ACHN (cell line): ENCODE results near the gene NIPAL1.
A peak's percentile ranks its signal among the peaks of the same experiment; 100 is the strongest.
"Not testable (repeated sequence)": the region's sequence is repeated elsewhere in the genome, so short reads cannot be mapped to it uniquely, and the experiment has no call there.

Experiments
- DNase-seq: peaks from one replicate; pipeline ENCODE4 v3.0.0-alpha.2; 2015
- in situ Hi-C: cut with HindIII; loops from 2 replicates; pipeline ENCODE4 v1.10.0; 2017; ENCODE audit warnings: low sequenced_read_pairs, low pct_ligation_motif_present, low pct_unique_long_range_greater_than_20kb

NIPAL1 gene

GRCh38 chr4:48016141-48017107, at the start of gene NIPAL1, which contains the start of gene CNGA1:
Gene NIPAL1 (plus strand): TSS chr4:48016772. CDS start chr4:48016840, 68 bp downstream.
Gene CNGA1 (minus strand): TSS chr4:48016681. CDS start chr4:47952689, 63,992 bp downstream.
- DNase-seq = peak; percentile 84
- in situ Hi-C loops = no loop called here

- in situ Hi-C loops = no loop called here
- no peak for DNase-seq
These were observed 47.7 kb upstream of the NIPAL1 start for GRCh38 chr4:47968847-47969246.

DNA sequence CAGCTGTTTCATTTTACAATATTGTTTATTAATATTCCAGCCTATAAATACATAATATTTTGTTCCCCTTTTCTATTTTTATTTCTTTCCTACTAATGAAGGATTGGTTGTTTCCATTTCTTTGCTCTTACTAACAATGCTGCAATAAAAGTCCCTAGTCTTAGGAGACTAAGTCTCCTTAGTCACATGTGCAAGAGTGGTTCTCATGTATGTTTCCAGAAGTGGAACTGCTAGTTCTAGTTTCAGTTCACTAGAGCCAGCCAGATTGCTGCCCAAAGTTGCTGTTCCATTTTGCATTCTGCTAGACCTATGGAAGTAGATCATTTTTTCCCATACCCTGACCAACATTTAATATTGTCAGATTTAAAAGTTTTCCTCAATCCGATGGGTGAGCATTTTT, 44.4 kb upstream of the NIPAL1 start:
- in situ Hi-C loops = no loop called here
- DNase-seq = no peak

GRCh38 chr4:47972721-47973120, 43.9 kb upstream of the NIPAL1 start:
- no peak for DNase-seq
- in situ Hi-C loops = no loop called here

DNA sequence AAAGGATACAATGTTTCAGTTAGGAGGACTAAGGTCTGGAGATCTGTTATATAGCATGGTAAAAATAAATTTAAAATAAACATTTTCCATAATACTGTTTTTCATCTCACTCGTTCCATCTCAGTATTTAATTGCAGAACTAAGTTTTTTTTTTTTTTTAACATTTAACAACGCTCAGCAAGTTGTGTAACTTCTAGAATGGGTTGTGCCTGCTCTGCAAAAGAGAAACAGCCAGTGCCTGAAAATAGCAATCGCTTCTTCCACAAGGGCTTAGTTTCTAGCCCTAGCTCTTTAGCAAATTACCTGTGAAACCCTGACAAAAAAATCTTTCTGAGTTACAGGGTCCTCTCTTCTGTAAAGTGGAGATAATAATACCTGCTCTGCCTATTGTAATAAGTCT, 42.0 kb upstream of the NIPAL1 start:
- DNase-seq = no peak
- in situ Hi-C loops = no loop called here

- no peak for DNase-seq
- in situ Hi-C loops = no loop called here
These were observed 26.4 kb upstream of the NIPAL1 start for GRCh38 chr4:47990145-47990544.

DNA sequence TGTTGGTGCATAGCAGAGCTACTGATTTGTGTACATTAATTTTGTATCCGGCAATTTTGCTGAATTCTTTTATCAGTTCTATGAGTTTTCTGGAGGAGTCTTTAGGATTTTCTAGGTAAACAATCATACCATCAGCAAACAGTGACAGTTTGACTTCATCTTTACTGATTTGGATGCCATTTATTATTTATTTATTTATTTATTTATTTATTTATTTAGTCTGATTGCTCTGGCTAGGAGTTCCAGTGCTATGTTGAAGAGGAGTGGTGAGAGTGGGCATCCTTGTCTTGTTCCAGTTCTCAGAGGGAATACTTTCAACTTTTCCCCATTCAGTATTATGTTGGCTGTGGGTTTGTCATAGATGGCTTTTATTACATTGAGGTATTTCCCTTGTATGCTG, 24.1 kb upstream of the NIPAL1 start:
- DNase-seq, in situ Hi-C loops: not testable (repeated sequence)

GRCh38 chr4:47996021-47996420, 20.6 kb upstream of the NIPAL1 start:
- in situ Hi-C loops = no loop called here

GRCh38 chr4:48002267-48002666, 14.3 kb upstream of the NIPAL1 start:
- in situ Hi-C loops = no loop called here
- DNase-seq = no peak

More at GRCh38 chr4:47996021-47996420, 20.6 kb upstream of the NIPAL1 start:
- no peak for DNase-seq

DNA sequence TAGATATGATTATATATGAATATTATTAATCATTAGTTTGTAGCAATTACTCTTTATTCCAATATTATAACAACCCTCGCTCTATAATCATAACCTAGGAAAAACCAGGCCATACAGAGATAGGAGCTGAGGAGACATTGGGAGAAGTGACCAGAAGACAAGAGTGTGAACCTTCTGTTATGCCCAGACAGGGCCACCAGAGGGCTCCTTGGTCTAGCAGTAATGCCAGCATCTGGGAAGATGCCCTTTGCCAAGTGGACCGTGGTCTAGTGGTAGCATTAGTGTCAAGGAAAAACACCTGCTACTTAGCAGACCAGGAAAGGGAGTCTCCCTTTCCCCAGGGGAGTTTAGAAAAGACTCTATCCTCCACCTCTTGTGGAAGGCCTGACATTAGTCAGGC, 13.0 kb upstream of the NIPAL1 start:
- peak; percentile 48 for DNase-seq
- in situ Hi-C loops = not testable (repeated sequence)

- in situ Hi-C loops = no loop called here
These were observed 10.8 kb upstream of the NIPAL1 start for GRCh38 chr4:48005781-48006180.

DNA sequence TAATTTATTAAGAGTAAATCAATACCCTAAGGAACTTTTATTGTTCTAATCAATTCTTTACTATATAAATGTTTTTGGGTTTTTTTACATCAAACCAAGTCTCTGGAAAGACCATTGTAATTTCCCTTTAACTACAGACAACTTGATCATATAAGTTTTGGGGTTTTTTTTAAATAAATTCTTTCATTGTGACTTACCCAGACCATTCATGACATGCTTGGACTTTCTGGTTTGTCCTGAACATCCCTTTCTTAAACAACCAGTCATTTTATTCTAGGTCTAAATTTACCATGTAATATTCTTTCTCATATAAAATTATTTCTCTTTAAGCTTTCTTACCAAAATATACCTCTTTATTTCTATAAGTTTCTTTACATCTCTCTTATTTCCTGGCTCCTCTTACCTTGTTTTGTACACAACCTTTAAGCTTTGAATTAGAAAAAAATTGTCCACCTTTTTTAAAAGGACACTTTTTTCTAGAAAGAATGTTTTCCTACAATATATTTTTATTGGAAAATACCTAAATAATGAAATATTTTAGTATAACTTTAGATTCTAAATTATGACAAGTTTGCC, 8.5 kb upstream of the NIPAL1 start:
- DNase-seq = peak; percentile 3
- in situ Hi-C loops = no loop called here

More at GRCh38 chr4:48005781-48006180, 10.8 kb upstream of the NIPAL1 start:
- no peak for DNase-seq

DNA sequence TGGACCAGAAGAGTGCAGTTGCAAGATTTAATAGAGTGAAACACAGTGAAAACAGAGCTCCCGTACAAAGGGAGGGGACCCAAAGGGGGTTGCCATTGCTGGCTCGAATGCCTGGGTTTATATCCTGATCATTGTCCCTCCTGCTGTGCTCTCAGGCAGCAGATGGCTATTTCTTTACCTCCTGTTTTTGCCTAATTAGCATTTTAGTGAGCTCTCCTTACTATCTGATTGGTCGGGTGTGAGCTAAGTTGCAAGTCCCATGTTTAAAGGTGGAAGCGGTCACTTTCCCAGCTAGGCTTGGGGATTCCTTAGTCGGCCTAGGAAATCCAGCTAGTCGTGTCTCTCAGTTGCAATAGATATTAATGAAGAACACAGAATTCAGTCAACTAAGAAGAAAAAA, 5.7 kb upstream of the NIPAL1 start:
- in situ Hi-C loops, DNase-seq: not testable (repeated sequence)

DNA sequence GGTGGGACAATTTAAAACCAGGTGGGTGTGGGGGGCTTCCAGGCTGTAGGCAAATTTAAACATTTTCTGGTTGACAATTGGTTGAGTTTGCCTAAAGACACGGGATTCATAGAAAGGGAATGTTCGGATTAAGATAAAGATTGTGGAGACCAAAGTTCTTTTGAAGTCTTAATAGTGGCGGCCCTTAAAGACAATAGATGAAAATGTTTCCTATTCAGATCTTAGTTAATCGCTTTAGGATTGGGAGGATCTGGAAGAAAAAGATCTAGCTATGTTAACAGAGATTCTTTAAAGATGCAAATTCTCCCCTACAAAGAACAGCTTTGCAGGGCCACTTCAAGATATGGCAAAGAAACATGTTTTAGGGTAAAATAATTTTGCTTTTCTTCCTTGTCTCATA, 4.8 kb upstream of the NIPAL1 start:
- no peak for DNase-seq
- in situ Hi-C loops = no loop called here

DNA sequence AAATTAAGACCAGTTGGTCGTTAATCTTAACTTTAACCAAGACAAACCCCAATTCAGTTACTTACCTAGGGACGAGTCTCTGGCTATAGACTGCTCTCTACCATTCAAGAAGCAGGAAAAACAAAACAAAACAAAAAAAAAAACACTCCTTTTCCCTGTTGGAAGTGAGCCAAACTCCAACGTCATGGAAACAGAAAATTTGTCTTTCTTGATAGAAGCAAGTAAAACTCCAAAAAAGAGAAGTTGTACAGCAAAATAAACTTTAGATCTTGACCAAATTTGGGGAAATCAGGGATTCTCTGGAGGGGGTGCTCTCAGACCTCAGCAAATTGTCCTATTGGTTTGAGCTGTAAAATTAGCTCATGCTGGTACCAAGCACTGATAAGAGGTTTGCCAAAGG, 3.7 kb upstream of the NIPAL1 start:
- no peak for DNase-seq
- in situ Hi-C loops = no loop called here

DNA sequence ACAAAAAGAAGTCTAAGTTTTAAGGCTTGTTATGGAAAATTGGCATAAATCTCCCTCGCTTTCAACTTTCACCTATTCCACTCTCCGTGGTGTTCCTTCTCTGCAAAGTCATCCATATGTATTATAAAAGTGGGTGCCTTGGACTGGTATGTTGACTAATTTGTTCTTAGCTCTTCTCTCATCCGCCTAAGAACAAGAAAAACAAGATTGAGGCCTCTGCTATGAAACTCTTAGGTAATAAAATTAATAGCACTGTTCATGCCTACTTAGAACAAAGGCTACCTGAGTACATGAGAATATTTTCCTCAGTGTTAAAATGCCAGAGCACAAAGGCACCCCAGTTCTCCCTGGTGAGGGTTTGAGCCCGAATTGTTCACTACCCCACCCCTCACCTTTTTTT, 1.4 kb upstream of the NIPAL1 start:
- in situ Hi-C loops = no loop called here
- no peak for DNase-seq

DNA sequence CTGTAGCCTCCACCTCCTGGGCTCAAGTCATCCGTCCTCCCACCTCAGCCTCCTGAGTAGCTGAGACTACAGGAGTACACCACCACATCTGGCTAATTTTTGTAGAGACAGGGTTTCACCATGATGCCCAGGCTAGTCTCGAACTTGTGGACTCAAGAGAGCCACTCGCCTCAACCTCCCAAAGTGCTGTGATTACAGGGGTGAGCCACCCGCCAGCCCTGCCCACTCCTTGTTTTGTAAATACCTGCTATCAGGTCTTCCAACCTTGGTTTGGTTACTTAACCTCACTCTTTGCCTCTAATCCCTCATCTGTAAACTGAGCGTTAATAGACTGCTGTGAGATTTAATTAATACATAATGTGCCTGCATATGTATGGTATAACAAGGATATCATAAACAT, 894 bp upstream of the NIPAL1 start:
- no peak for DNase-seq
- in situ Hi-C loops = no loop called here

DNA sequence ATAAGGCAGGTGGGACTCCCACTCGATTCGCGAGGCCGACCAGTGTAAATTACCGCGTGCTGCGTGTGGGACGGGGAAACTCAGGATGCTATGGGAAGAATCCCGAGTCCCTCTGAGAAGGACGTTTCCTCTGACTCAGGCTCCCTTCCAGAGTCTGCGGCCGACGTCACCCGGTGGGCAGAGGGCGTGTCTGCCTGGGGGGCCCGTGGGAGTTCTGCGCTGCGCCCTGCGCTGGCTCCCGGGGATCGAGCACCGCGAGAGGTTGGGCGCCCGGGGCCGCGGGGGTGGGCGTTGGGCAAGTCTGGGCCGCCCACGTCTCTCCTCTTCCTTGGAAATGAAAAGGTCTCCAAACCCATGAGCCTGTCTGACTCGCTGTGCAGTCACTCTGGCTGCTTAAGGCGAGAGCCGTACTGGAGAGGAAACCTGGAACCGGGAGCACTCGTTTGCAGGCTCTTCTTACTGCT, 568 bp downstream of the NIPAL1 start:
- in situ Hi-C loops = no loop called here
- DNase-seq = peak; percentile 90

DNA sequence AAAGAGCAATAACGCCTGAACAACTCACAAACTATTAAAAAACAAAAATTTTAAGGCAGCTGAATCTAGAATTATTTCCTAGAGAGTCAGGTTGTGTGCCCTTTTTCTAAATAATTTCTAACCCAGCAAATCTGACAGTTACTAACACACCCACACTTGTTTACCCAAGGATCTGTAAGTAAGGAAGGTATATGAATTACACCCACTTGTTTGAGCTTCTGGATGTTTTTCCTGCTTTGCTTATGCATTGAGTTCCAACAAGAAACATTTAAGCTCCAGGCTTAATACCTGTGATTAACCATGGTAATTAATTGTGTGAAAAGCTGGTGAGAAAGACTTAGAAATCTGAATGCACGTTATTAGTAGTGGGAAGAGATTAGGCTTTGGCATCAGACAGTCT, 1.5 kb downstream of the NIPAL1 start:
- DNase-seq = no peak
- in situ Hi-C loops = no loop called here

GRCh38 chr4:48021100-48021499, 4.5 kb downstream of the NIPAL1 start:
- in situ Hi-C loops = no loop called here

More at GRCh38 chr4:48021100-48021499, 4.5 kb downstream of the NIPAL1 start:
- DNase-seq = no peak
